ENCODE results near the gene CPEB3. TPM values are rescaled to one million over a fixed set of nuclear protein-coding genes. Genes with fewer than 3 reads are reported as not detected.
A peak's percentile ranks its signal among the peaks of the same experiment; 100 is the strongest.

The CPEB3 gene
- total RNA-seq, 1 donor, result 0.43 TPM

DNA sequence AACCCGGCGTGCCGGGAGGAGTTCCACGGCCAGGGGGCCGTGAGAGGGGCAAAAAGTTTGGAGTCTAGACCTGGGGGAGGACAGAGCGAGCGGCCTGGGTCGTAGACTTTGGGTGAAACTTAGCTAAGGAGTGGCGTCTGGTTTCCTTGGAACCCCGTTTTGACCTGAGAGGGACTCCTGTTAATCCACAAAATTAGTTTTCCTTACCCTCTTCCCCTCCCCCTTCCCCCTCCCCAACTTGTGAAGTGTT lies 663 bp upstream of the CPEB3 start:
- peak overlapping the region; percentile 96 for H3K4me3 ChIP-seq (ENCODE audit: low read depth, low read length)
- TF ChIP-seq, protein P1, sequence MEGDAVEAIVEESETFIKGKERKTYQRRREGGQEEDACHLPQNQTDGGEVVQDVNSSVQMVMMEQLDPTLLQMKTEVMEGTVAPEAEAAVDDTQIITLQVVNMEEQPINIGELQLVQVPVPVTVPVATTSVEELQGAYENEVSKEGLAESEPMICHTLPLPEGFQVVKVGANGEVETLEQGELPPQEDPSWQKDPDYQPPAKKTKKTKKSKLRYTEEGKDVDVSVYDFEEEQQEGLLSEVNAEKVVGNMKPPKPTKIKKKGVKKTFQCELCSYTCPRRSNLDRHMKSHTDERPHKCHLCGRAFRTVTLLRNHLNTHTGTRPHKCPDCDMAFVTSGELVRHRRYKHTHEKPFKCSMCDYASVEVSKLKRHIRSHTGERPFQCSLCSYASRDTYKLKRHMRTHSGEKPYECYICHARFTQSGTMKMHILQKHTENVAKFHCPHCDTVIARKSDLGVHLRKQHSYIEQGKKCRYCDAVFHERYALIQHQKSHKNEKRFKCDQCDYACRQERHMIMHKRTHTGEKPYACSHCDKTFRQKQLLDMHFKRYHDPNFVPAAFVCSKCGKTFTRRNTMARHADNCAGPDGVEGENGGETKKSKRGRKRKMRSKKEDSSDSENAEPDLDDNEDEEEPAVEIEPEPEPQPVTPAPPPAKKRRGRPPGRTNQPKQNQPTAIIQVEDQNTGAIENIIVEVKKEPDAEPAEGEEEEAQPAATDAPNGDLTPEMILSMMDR (IDR thresholded peaks at IDR 0.05; ENCODE audit: insufficient read depth, low read depth, low read length), result no peak
- DNase-seq (ENCODE audit: low read depth), result no peak

DNA sequence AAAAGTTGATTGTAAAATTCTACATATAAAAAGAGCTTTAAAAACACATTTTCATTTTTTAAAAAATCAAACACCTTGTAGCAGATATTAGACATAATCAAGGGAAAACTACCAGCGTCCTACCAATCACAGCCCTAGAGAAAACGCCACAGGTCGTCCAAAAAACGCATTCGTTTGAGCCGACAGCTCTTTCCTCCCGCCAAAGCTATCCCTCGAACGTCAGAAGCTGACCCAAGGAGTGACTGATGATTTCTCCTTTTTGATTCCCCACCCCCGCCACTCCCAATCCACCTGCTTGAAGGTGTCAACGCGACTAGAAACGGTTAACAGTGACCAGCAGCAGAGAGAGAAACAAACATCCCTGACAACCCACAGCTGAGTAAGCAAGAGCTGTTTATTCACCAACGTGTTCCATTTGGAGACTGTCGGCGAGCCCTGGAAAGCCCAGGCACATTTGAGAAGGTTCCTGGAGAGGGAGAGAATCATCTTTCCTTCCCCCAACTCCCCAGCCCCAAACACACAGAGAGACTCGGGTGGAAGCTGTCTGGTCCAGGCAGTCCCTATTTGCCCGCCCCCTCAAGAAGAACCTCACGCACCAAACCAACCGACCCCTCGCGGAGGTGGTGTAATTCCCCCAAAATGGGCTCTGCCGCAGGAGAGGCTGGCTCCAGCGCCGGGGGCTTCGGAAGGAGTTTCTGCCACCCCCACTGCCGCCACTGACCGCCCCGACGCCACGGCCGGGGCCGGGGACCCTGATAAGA lies 622 bp downstream of the CPEB3 start:
- TF ChIP-seq, protein P1 (IDR thresholded peaks at IDR 0.05; ENCODE audit: insufficient read depth, low read depth, low read length), result no peak
- DNase-seq (ENCODE audit: low read depth), result peak; percentile 38
- H3K4me3 ChIP-seq (ENCODE audit: low read depth, low read length), result peak overlapping the region; percentile 96

DNA sequence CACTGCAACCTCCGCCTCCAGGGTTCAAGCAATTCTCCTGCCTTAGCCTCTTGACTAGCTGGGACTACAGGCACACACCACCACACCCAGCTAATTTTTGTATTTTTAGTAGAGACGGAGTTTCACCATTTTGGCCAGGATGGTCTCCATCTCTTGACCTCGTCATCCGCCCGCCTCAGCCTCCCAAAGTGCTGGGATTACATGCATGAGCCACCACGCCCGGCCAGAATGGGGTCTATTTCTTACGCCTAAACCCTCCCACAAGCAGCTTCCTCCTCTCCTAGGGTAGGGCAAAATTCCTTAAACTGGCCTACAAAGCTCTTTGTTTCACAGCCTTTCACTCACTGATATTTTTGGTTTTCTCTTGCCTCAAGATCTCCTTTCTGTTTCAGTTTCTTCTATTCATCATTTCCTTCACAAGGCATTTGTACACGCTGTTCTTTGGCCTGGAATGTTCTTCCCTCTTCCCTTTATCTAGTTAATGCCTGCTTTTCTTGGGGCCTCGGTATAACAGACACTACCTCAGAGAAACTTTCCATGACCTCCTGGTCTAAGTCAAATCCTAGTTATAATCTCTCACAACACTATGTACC lies 6.7 kb downstream of the CPEB3 start:
- DNase-seq (ENCODE audit: low read depth), result peak; percentile 63
- TF ChIP-seq, protein P1 (IDR thresholded peaks at IDR 0.05; ENCODE audit: insufficient read depth, low read depth, low read length), result no peak
- H3K4me3 ChIP-seq (ENCODE audit: low read depth, low read length), result no peak overlapping the region

DNA sequence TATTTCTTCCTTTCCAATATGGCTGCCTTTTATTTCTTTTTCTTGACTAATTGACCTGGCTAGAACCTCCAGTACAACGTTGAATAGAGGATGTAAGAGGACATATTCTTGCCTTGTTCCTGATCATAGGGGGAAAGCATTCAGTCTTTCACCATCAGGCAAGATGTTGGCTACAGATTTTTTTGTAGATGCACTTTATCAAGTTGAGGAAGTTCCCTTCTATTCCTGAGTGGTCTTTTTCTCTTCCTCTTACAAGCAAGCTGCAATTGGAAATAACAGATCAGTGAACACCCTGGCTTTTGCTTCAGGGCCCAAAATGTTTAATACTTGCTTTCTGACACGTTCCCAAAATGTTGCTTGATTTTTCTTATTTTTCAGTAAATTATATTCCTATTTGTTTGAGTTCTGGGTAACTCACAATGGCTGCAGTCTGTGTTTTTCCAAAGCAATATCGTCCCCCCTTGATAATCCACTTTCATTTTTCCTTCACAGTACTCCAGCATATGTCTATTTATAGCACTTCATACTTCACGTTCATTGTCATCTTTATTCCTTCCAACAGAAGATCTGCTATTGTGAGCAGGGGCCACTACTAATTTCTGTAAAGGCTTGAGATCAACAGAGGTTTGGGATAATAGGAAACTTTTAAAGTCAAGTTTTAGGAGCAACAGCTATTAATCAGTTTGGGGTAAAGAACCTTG lies 11.7 kb downstream of the CPEB3 start:
- H3K4me3 ChIP-seq (ENCODE audit: low read depth, low read length), result no peak overlapping the region
- peak; percentile 14 for DNase-seq (ENCODE audit: low read depth)
- TF ChIP-seq, protein P1 (IDR thresholded peaks at IDR 0.05; ENCODE audit: insufficient read depth, low read depth, low read length), result no peak

- DNase-seq (ENCODE audit: low read depth), result no peak
- no peak overlapping the region for H3K4me3 ChIP-seq (ENCODE audit: low read depth, low read length)
- TF ChIP-seq, protein P1 (IDR thresholded peaks at IDR 0.05; ENCODE audit: insufficient read depth, low read depth, low read length), result no peak
Measured at GRCh38 chr10:92274071-92274470, 16.8 kb downstream of the CPEB3 start.

DNA sequence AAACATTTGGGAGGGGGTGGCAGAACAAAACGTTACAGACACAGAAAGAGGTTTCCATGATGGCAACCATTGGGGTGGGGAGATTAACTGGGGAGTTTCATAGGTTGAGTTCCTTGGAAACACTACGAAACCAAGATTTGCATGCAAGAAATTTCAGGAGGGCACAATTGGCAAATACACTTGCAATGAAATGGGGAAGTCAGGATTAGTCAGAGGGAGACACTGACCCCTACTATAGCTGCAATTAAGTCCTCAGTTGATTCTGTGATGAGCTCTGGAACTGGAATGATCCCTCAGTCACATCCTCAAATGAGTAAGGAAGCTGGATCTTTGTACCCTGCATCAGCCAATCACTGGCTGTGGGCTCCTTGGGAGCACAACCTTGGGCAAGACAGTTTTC lies 22.1 kb downstream of the CPEB3 start:
- TF ChIP-seq, protein P1 (IDR thresholded peaks at IDR 0.05; ENCODE audit: insufficient read depth, low read depth, low read length), result no peak
- H3K4me3 ChIP-seq (ENCODE audit: low read depth, low read length), result no peak overlapping the region
- DNase-seq (ENCODE audit: low read depth), result no peak
